ENCODE results near the gene TLDC2. TPM values are rescaled to one million over a fixed set of nuclear protein-coding genes. Genes with fewer than 3 reads are reported as not detected.
"Not testable (repeated sequence)": the region's sequence is repeated elsewhere in the genome, so short reads cannot be mapped to it uniquely, and the experiment has no call there.

TLDC2 gene
- total RNA-seq, 1 experiment from 2014 or later = 1.8 TPM

DNA sequence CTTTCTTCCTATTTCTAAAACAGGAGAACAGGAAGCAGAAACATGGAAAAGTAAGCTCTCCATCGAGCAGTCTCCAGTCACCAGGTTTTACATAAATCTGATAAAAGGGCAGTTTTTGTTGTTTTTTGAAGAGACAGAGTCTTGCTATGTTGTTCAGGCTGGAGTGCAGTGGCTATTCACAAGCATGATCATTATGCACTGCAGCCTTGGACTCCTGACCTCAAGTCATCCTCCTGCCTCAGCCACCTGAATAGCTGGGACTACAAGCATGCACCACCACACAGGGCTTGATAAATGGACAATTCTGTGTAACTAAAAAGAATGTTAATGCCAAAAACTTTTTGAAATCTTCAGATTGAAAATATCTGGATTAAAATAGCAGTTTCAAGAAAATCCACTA, 51.8 kb downstream of the TLDC2 start:
- H3K36me3 ChIP-seq = no peaks in the 10 kb centered on the region
- no peaks in the 10 kb centered on the region for H3K4me1 ChIP-seq
- no peak overlapping the region for H3K27ac ChIP-seq
- DNase-seq = no peak
- H3K4me3 ChIP-seq = no peak overlapping the region
- H3K27me3 ChIP-seq = no peaks in the 10 kb centered on the region
- H3K9me3 ChIP-seq (replicated peaks) = no peaks in the 10 kb centered on the region

DNA sequence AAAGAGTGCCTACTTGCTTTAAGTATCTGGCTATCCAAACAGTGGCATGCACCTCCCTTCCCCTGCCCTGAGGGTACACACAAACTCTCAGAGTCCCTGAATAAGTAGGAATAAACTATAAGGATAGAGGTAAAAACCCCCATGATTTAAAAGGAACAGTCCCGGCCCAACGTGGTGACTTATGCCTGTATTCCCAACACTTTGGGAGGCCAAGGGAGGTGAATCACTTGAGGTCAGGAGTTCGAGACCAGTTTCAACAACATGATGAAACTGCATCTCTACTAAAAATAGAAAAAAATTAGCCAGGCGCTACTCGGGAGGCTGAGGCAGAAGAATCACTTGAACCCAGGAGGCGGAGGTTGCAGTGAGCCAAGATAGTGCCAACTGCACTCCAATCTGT, 53.4 kb downstream of the TLDC2 start:
- H3K4me1 ChIP-seq = no peaks in the 10 kb centered on the region
- H3K27ac ChIP-seq = no peak overlapping the region
- no peak for DNase-seq
- no peaks in the 10 kb centered on the region for H3K9me3 ChIP-seq (replicated peaks)
- H3K27me3 ChIP-seq = no peaks in the 10 kb centered on the region
- H3K36me3 ChIP-seq = no peaks in the 10 kb centered on the region
- no peak overlapping the region for H3K4me3 ChIP-seq

- Histone ChIP-seq H3K4me1 (no peaks in the 10 kb centered on the region), H3K9me3 (replicated peaks) (no peaks in the 10 kb centered on the region), H3K4me3 (no peak overlapping the region), H3K27me3 (no peaks in the 10 kb centered on the region), H3K27ac (no peak overlapping the region), H3K36me3 (no peaks in the 10 kb centered on the region)
- no peak for DNase-seq
These were observed 53.8 kb downstream of the TLDC2 start for GRCh38 chr20:36929691-36930090.

GRCh38 chr20:36932067-36932466, 56.1 kb downstream of the TLDC2 start:
- H3K27ac ChIP-seq; H3K9me3 ChIP-seq (replicated peaks); H3K4me3 ChIP-seq; H3K4me1 ChIP-seq; H3K27me3 ChIP-seq; DNase-seq; H3K36me3 ChIP-seq: not testable (repeated sequence)

GRCh38 chr20:36932476-36933426, 56.8 kb downstream of the TLDC2 start:
- Histone ChIP-seq H3K27ac (no peak overlapping the region), H3K27me3 (no peaks in the 10 kb centered on the region)
- DNase-seq = no peak

GRCh38 chr20:36933571-36933970, 57.6 kb downstream of the TLDC2 start:
- H3K36me3 ChIP-seq; H3K9me3 ChIP-seq (replicated peaks); DNase-seq; H3K27me3 ChIP-seq; H3K27ac ChIP-seq; H3K4me1 ChIP-seq; H3K4me3 ChIP-seq: not testable (repeated sequence)

More at GRCh38 chr20:36932476-36933426, 56.8 kb downstream of the TLDC2 start:
- no peaks in the 10 kb centered on the region for H3K4me1 ChIP-seq
- H3K9me3 ChIP-seq (replicated peaks) = no peaks in the 10 kb centered on the region
- H3K4me3 ChIP-seq = no peak overlapping the region
- no peaks in the 10 kb centered on the region for H3K36me3 ChIP-seq

DNA sequence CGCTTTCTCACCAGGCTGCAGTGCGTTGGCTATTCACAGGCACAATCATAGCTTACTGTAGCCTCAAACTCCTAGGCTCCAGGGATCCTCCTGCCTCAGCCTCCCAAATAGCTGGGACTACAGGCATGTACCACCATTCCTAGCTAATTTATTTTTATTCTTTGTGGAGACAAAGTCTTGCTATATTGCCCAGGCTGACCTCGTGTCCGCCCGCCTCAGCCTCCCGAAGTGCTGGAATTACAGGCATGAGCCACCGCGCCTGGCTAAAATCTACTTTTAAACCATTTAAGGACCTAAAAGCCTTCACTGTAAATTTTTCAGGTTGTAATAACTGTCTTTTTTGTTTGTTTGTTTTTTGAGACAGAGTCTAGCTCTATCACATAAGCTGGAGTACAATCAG, 60.4 kb downstream of the TLDC2 start:
- Histone ChIP-seq H3K27ac (no peak overlapping the region), H3K4me3 (no peak overlapping the region), H3K9me3 (replicated peaks) (no peaks in the 10 kb centered on the region), H3K27me3 (no peaks in the 10 kb centered on the region), H3K36me3 (no peaks in the 10 kb centered on the region), H3K4me1 (no peaks in the 10 kb centered on the region)
- no peak for DNase-seq

- H3K36me3 ChIP-seq; H3K27me3 ChIP-seq; H3K4me1 ChIP-seq; DNase-seq; H3K27ac ChIP-seq; H3K4me3 ChIP-seq; H3K9me3 ChIP-seq (replicated peaks): not testable (repeated sequence)
These were observed 60.9 kb downstream of the TLDC2 start for GRCh38 chr20:36936761-36937401.

DNA sequence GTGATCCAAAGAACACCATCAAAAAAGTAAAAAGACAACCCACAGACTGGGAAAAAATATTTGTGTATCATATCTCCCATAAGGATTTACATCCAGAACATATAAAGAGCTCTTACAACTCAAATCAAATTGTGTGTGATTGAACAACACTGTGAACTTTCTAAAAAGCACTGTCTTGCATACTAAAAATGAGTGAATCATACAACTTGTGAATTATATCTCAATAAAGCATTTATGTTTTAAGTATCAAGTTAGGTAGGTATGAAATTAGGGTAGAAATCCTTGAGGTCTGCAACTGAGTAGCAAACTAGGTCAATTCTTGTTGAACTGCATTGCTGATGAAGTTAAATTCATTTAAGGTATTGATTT, 61.4 kb downstream of the TLDC2 start:
- no peak for DNase-seq
- no peaks in the 10 kb centered on the region for H3K4me1 ChIP-seq
- no peaks in the 10 kb centered on the region for H3K9me3 ChIP-seq (replicated peaks)
- H3K27me3 ChIP-seq = no peaks in the 10 kb centered on the region
- no peak overlapping the region for H3K27ac ChIP-seq
- no peak overlapping the region for H3K4me3 ChIP-seq
- no peaks in the 10 kb centered on the region for H3K36me3 ChIP-seq

DNA sequence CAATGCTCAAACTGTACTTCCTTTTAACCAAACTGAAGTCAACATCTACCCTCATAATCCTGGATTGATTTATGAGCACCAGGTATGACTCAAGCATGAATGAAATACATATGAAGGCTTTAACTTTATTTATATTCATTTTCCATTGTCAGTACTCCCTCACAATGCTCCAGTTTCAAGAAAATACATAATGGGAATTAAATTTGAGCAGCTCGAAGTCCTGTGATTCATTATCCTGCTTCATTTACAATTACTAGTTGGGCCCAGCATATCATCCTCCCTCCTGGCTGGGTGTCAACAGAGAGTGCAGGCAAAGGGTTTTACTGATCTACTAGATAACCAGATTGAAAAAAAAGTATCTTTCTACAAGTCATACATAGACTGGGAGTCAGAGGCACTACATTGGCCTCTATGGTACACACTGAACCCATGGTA, 65.5 kb downstream of the TLDC2 start:
- DNase-seq = no peak
- no peaks in the 10 kb centered on the region for H3K27me3 ChIP-seq
- no peaks in the 10 kb centered on the region for H3K36me3 ChIP-seq
- no peaks in the 10 kb centered on the region for H3K9me3 ChIP-seq (replicated peaks)
- no peak overlapping the region for H3K27ac ChIP-seq
- no peaks in the 10 kb centered on the region for H3K4me1 ChIP-seq
- H3K4me3 ChIP-seq = no peak overlapping the region

Other genes with a start within 250 kb of the TLDC2 start
- gene SLA2, start 229.9 kb upstream of the TLDC2 start, total RNA-seq (2014; rRNA removed; shearing (Covaris generic)) = 0.06 TPM in 1 of 2 replicates, not detected in the other
- gene NDRG3, start 130.0 kb upstream of the TLDC2 start, total RNA-seq (2014; rRNA removed; shearing (Covaris generic)) = 46.6 and 46.7 TPM in 2 replicates
- gene DSN1, start 102.4 kb upstream of the TLDC2 start, total RNA-seq (2014; rRNA removed; shearing (Covaris generic)) = 66.6 and 75.3 TPM in 2 replicates
- 10.1 and 11.9 TPM in 2 replicates for gene SAMHD1, start 75.6 kb downstream of the TLDC2 start, total RNA-seq (2014; rRNA removed; shearing (Covaris generic))
- gene RBL1, start 219.9 kb downstream of the TLDC2 start, total RNA-seq (2014; rRNA removed; shearing (Covaris generic)) = 41.3 and 43.6 TPM in 2 replicates

Measured in SJCRH30 (cell line).